ENCODE measurements around the gene PRCD. TPM values are rescaled to one million over a fixed set of nuclear protein-coding genes. Genes with fewer than 3 reads are reported as not detected.

PRCD gene
- total RNA-seq, 1 donor from 2014 or later: 5.3 TPM

DNA sequence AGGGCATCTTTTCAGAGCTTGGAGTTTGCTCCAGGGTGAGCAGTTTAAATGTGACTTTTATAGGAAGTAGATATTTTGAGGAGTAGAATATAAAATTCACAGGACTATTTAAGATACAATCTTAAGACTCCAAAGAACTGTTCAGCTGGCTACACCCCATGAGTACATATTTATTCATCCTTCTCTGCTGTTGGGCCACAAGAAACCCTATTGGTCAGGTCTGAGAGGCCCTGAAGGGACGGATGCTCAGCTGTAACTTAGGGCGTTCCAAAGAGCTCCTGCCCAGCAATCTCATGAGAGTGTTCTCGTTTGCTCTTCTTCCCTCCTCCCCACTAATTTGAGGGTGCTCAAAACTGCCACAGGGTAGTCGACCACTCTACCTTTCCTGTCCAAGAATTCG lies 38.5 kb downstream of the PRCD start:
- peaks cover 4% of the 10 kb centered on the region for H3K4me1 Mint-ChIP-seq
- POLR2A ChIA-PET: interaction anchor here (0.6 kb wide), 2 partner anchors 12 to 97 kb away, joined by 3 to 9 read pairs; no protein-coding TSS in a partner anchor
- ATAC-seq (ENCODE audit: low read depth): no peak
- CTCF ChIA-PET: no interaction called here
- intact Hi-C loops (cut with micrococcal nuclease): no loop called here
- peaks cover 5% of the 10 kb centered on the region for H3K27me3 Mint-ChIP-seq
- H3K27ac Mint-ChIP-seq: no peak overlapping the region
- no peak for DNase-seq
- no peaks in the 10 kb centered on the region for H3K36me3 Mint-ChIP-seq (ENCODE audit: low read depth)
- H3K4me3 Mint-ChIP-seq: no peak overlapping the region
- H3K9me3 Mint-ChIP-seq: no peaks in the 10 kb centered on the region
- TF ChIP-seq CTCF (IDR thresholded peaks at IDR 0.05): no peak

- ATAC-seq (ENCODE audit: low read depth): no peak
- no peak overlapping the region for H3K27ac Mint-ChIP-seq
- CTCF ChIA-PET: interaction anchor here (1.1 kb wide), 1 partner anchor 44 kb away, joined by 3 read pairs; no protein-coding TSS in a partner anchor
Measured at GRCh38 chr17:76579281-76579680, 39.4 kb downstream of the PRCD start.

DNA sequence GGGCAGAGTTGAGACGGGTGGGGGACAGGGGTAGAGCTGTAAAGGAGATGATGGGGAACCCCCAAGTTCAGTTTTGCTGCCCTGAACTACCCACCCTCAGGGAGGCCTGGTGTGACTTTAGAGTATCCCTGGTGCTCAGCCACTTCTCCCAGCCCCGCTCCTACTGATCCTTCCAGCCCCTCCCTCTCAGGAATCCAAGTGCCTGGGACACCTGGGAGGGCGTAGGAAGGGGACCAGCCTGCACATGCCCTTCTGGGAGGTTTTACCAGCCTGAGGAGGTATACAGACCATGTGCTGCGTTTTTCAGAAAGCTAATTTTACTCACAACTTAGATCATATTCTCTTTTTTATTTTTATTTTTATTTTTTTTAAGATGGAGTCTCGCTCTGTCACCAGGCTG lies 41.7 kb downstream of the PRCD start:
- DNase-seq (no peak), ATAC-seq (ENCODE audit: low read depth) (no peak)
- H3K27me3 Mint-ChIP-seq: peaks cover 12% of the 10 kb centered on the region
- no peaks in the 10 kb centered on the region for H3K9me3 Mint-ChIP-seq
- no peak overlapping the region for H3K4me3 Mint-ChIP-seq
- H3K4me1 Mint-ChIP-seq: peaks cover 13% of the 10 kb centered on the region
- no peak for TF ChIP-seq CTCF (IDR thresholded peaks at IDR 0.05)
- no peaks in the 10 kb centered on the region for H3K36me3 Mint-ChIP-seq (ENCODE audit: low read depth)
- intact Hi-C loops (cut with micrococcal nuclease): no loop called here
- CTCF ChIA-PET: no interaction called here
- no peak overlapping the region for H3K27ac Mint-ChIP-seq
- POLR2A ChIA-PET: interaction anchor here (0.7 kb wide), 1 partner anchor 95 kb away, joined by 6 read pairs; no protein-coding TSS in a partner anchor

More at GRCh38 chr17:76579281-76579680, 39.4 kb downstream of the PRCD start:
- peaks cover 8% of the 10 kb centered on the region for H3K27me3 Mint-ChIP-seq
- no peak for TF ChIP-seq CTCF (IDR thresholded peaks at IDR 0.05)
- H3K4me3 Mint-ChIP-seq: no peak overlapping the region
- DNase-seq: no peak
- POLR2A ChIA-PET: interaction anchor here (0.6 kb wide), 1 partner anchor 832 kb away, joined by 3 read pairs; no protein-coding TSS in a partner anchor
- H3K4me1 Mint-ChIP-seq: peaks cover 4% of the 10 kb centered on the region
- no peaks in the 10 kb centered on the region for H3K36me3 Mint-ChIP-seq (ENCODE audit: low read depth)
- intact Hi-C loops (cut with micrococcal nuclease): no loop called here
- no peaks in the 10 kb centered on the region for H3K9me3 Mint-ChIP-seq

- CTCF ChIA-PET: no interaction called here
- Mint-ChIP-seq H3K36me3 (ENCODE audit: low read depth) (no peaks in the 10 kb centered on the region), H3K27ac (no peak overlapping the region), H3K4me1 (peaks cover 22% of the 10 kb centered on the region), H3K9me3 (no peaks in the 10 kb centered on the region), H3K27me3 (peaks cover 22% of the 10 kb centered on the region), H3K4me3 (no peak overlapping the region)
- intact Hi-C loops (cut with micrococcal nuclease): no loop called here
- POLR2A ChIA-PET: no interaction called here
- DNase-seq: no peak
- ATAC-seq (ENCODE audit: low read depth): no peak
- TF ChIP-seq CTCF (IDR thresholded peaks at IDR 0.05): no peak
Measured at GRCh38 chr17:76582660-76583059, 42.8 kb downstream of the PRCD start.

GRCh38 chr17:76584427-76585032 lies 44.7 kb downstream of the PRCD start:
- Mint-ChIP-seq H3K4me3 (peak overlapping the region; percentile 75), H3K9me3 (no peaks in the 10 kb centered on the region), H3K36me3 (ENCODE audit: low read depth) (no peaks in the 10 kb centered on the region), H3K27me3 (peaks cover 37% of the 10 kb centered on the region), H3K27ac (no peak overlapping the region), H3K4me1 (peaks cover 18% of the 10 kb centered on the region)
- CTCF ChIA-PET: no interaction called here
- TF ChIP-seq CTCF (IDR thresholded peaks at IDR 0.05): no peak
- POLR2A ChIA-PET: interaction anchor here (0.6 to 1.5 kb wide), 3 partner anchors 14 to 231 kb away, joined by 3 to 4 read pairs (median 3); partner anchors contain the start of gene PRPSAP1
- DNase-seq: no peak
- intact Hi-C loops (cut with micrococcal nuclease): loop anchor here (5.0 kb wide), 1 partner anchor 38 kb away; no protein-coding TSS in a partner anchor
- ATAC-seq (ENCODE audit: low read depth): no peak

Data from activated B cell treated with CpG ODN at 0.5 μM for 24 hours (primary cell).